Measurements from ENCODE around the gene C9.

DNA sequence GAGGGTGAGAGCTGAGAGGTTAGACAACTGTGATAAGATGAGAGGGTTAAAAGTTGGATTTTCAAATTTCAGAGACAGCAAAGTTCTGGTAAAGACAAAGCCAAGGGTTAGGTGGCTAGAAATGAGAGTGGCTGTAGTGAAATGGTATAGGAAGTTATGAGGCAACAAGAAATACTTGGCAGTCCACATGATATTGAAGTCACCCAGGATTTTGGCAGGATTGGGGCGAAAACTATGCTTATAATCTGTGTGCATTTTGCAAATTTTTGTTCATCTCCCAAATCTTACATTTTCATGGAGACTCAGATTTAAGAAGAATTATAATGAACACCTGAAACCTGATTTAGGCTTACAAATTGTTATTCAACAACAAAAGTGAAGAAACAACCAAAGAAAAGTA, 35.6 kb downstream of the C9 start:
- TF ChIP-seq EZH2 (IDR thresholded peaks at IDR 0.05; ENCODE audit: low read depth, unreplicated experiment), result no peak
- no peak for TF ChIP-seq CREB1 (CRISPR knock-in tag; IDR thresholded peaks at IDR 0.05; ENCODE audit: low read depth)
- no peak for TF ChIP-seq POLR2AphosphoS5 (IDR thresholded peaks at IDR 0.05; ENCODE audit: low read depth)
- TF ChIP-seq, protein P1, sequence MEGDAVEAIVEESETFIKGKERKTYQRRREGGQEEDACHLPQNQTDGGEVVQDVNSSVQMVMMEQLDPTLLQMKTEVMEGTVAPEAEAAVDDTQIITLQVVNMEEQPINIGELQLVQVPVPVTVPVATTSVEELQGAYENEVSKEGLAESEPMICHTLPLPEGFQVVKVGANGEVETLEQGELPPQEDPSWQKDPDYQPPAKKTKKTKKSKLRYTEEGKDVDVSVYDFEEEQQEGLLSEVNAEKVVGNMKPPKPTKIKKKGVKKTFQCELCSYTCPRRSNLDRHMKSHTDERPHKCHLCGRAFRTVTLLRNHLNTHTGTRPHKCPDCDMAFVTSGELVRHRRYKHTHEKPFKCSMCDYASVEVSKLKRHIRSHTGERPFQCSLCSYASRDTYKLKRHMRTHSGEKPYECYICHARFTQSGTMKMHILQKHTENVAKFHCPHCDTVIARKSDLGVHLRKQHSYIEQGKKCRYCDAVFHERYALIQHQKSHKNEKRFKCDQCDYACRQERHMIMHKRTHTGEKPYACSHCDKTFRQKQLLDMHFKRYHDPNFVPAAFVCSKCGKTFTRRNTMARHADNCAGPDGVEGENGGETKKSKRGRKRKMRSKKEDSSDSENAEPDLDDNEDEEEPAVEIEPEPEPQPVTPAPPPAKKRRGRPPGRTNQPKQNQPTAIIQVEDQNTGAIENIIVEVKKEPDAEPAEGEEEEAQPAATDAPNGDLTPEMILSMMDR (conservative IDR thresholded peaks at IDR 0.05; ENCODE audit: low read depth in 2 of 2), result no peak
- TF ChIP-seq EZH2phosphoT487 (IDR thresholded peaks at IDR 0.05; ENCODE audit: unreplicated experiment), result no peak
- TF ChIP-seq, protein P2, sequence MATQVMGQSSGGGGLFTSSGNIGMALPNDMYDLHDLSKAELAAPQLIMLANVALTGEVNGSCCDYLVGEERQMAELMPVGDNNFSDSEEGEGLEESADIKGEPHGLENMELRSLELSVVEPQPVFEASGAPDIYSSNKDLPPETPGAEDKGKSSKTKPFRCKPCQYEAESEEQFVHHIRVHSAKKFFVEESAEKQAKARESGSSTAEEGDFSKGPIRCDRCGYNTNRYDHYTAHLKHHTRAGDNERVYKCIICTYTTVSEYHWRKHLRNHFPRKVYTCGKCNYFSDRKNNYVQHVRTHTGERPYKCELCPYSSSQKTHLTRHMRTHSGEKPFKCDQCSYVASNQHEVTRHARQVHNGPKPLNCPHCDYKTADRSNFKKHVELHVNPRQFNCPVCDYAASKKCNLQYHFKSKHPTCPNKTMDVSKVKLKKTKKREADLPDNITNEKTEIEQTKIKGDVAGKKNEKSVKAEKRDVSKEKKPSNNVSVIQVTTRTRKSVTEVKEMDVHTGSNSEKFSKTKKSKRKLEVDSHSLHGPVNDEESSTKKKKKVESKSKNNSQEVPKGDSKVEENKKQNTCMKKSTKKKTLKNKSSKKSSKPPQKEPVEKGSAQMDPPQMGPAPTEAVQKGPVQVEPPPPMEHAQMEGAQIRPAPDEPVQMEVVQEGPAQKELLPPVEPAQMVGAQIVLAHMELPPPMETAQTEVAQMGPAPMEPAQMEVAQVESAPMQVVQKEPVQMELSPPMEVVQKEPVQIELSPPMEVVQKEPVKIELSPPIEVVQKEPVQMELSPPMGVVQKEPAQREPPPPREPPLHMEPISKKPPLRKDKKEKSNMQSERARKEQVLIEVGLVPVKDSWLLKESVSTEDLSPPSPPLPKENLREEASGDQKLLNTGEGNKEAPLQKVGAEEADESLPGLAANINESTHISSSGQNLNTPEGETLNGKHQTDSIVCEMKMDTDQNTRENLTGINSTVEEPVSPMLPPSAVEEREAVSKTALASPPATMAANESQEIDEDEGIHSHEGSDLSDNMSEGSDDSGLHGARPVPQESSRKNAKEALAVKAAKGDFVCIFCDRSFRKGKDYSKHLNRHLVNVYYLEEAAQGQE (IDR thresholded peaks at IDR 0.05; ENCODE audit: unreplicated experiment), result no peak
- no peak for TF ChIP-seq ZNF114 (CRISPR knock-in tag; IDR thresholded peaks at IDR 0.05)
- TF ChIP-seq ZNF331 (CRISPR knock-in tag; IDR thresholded peaks at IDR 0.05; ENCODE audit: low read depth), result no peak
- no peak for TF ChIP-seq JUNB (IDR thresholded peaks at IDR 0.05; ENCODE audit: unreplicated experiment)
- TF ChIP-seq NANOG (IDR thresholded peaks at IDR 0.05; ENCODE audit: borderline replicate concordance), result no peak
- TF ChIP-seq, protein P3, sequence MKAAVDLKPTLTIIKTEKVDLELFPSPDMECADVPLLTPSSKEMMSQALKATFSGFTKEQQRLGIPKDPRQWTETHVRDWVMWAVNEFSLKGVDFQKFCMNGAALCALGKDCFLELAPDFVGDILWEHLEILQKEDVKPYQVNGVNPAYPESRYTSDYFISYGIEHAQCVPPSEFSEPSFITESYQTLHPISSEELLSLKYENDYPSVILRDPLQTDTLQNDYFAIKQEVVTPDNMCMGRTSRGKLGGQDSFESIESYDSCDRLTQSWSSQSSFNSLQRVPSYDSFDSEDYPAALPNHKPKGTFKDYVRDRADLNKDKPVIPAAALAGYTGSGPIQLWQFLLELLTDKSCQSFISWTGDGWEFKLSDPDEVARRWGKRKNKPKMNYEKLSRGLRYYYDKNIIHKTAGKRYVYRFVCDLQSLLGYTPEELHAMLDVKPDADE (IDR thresholded peaks at IDR 0.05), result no peak
- no peak for TF ChIP-seq STAT1 (IDR thresholded peaks at IDR 0.05; ENCODE audit: unreplicated experiment)
- TF ChIP-seq, protein P4, sequence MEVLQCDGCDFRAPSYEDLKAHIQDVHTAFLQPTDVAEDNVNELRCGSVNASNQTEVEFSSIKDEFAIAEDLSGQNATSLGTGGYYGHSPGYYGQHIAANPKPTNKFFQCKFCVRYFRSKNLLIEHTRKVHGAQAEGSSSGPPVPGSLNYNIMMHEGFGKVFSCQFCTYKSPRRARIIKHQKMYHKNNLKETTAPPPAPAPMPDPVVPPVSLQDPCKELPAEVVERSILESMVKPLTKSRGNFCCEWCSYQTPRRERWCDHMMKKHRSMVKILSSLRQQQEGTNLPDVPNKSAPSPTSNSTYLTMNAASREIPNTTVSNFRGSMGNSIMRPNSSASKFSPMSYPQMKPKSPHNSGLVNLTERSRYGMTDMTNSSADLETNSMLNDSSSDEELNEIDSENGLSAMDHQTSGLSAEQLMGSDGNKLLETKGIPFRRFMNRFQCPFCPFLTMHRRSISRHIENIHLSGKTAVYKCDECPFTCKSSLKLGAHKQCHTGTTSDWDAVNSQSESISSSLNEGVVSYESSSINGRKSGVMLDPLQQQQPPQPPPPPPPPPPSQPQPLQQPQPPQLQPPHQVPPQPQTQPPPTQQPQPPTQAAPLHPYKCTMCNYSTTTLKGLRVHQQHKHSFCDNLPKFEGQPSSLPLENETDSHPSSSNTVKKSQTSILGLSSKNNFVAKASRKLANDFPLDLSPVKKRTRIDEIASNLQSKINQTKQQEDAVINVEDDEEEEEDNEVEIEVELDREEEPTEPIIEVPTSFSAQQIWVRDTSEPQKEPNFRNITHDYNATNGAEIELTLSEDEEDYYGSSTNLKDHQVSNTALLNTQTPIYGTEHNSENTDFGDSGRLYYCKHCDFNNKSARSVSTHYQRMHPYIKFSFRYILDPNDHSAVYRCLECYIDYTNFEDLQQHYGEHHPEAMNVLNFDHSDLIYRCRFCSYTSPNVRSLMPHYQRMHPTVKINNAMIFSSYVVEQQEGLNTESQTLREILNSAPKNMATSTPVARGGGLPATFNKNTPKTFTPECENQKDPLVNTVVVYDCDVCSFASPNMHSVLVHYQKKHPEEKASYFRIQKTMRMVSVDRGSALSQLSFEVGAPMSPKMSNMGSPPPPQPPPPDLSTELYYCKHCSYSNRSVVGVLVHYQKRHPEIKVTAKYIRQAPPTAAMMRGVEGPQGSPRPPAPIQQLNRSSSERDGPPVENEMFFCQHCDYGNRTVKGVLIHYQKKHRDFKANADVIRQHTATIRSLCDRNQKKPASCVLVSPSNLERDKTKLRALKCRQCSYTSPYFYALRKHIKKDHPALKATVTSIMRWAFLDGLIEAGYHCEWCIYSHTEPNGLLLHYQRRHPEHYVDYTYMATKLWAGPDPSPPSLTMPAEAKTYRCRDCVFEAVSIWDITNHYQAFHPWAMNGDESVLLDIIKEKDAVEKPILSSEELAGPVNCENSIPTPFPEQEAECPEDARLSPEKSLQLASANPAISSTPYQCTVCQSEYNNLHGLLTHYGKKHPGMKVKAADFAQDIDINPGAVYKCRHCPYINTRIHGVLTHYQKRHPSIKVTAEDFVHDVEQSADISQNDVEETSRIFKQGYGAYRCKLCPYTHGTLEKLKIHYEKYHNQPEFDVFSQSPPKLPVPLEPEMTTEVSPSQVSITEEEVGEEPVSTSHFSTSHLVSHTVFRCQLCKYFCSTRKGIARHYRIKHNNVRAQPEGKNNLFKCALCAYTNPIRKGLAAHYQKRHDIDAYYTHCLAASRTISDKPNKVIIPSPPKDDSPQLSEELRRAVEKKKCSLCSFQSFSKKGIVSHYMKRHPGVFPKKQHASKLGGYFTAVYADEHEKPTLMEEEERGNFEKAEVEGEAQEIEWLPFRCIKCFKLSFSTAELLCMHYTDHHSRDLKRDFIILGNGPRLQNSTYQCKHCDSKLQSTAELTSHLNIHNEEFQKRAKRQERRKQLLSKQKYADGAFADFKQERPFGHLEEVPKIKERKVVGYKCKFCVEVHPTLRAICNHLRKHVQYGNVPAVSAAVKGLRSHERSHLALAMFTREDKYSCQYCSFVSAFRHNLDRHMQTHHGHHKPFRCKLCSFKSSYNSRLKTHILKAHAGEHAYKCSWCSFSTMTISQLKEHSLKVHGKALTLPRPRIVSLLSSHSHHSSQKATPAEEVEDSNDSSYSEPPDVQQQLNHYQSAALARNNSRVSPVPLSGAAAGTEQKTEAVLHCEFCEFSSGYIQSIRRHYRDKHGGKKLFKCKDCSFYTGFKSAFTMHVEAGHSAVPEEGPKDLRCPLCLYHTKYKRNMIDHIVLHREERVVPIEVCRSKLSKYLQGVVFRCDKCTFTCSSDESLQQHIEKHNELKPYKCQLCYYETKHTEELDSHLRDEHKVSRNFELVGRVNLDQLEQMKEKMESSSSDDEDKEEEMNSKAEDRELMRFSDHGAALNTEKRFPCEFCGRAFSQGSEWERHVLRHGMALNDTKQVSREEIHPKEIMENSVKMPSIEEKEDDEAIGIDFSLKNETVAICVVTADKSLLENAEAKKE (CRISPR knock-in tag; IDR thresholded peaks at IDR 0.05), result no peak

Measured in GM23338 (cell line).